OCI-LY1 (cell line): ENCODE data around the gene PSMD14.

Source experiments
- CTCF ChIP-seq: fragments of 200-600 bp; sonication (generic), shearing (Covaris generic); IDR thresholded peaks from 2 replicates; pipeline ENCODE4 v1.5.1; 2017; ENCODE audit warnings: mild to moderate bottlenecking, antibody characterized with exemption, low read length, moderate library complexity, mixed read lengths
- EZH2 ChIP-seq: fragments of 200-600 bp; sonication (generic), shearing (Covaris generic); IDR thresholded peaks from 2 replicates; pipeline ENCODE4 v1.8.0; 2017; ENCODE audit warnings: borderline replicate concordance, mixed run types, mild to moderate bottlenecking, antibody characterized with exemption, low read length, moderate library complexity, mixed read lengths

DNA sequence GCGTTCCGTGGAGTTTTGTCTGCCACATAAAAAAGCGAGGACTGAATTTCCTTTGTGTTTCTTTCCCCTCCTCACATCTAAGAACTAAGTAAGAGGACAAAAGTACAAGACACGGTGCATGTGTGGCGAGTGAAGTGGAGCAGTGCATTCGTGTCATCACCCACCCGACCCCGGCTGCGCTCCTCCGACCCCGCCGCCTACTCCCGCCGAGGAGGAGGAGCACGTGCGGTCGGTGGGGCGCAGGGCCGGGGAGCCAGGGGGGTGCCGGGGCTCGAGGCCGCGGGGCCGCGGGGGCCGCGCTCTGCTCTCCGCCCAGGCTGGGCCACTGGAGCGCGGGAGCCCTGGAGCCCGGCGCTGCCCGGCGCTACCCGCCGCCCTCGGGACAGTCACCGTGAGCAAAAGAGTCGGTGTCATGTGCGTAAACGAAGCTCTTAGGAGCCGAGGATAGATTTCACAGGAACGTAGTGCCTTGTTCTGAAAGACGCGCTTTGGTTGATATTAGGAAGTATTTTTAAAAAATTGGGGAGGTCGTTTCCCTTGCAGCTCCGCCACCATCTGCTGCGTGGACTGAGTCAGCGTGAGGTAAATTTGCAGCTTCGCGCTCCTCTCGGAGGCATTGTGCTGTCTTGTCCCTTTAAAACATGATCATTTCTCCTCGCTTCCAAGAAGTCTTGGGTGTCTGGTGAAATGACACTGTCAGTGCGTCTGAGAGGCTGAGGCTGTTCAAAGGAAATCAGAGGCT lies 118.9 kb downstream of the PSMD14 start:
- TF ChIP-seq CTCF (no peak), EZH2 (no peak)
